Sigmoid colon (tissue), 4 donors: ENCODE measurements around the gene LPCAT1.

Source experiments
- EP300 ChIP-seq, 4 donors: sonication (generic); formaldehyde crosslinking; IDR thresholded peaks; one replicate each; pipeline ENCODE4 v1.6.1; 2017; ENCODE audit warnings: antibody characterized with exemption in 4 of 4
- POLR2A ChIP-seq, 2 donors: fragments of 450-650 bp; IDR thresholded peaks; one replicate each; pipeline ENCODE4 v1.6.1; 2016; ENCODE audit warnings: antibody characterized with exemption in 2 of 2, mild to moderate bottlenecking in 2 of 2, moderate library complexity in 2 of 2
- POLR2AphosphoS5 ChIP-seq, 4 donors: sonication (generic); formaldehyde crosslinking; IDR thresholded peaks; one replicate each; pipeline ENCODE4 v1.6.1; 2017; ENCODE audit warnings: antibody characterized with exemption in 4 of 4
- TF ChIP-seq, protein P1 (sequence below), 4 experiments: fragments of 450-650 bp in 3 of 4; fragments of 200-600 bp in 1 of 4; IDR thresholded peaks; one replicate each; pipeline ENCODE4 v1.5.1; 2016 to 2019; ENCODE audit warnings: antibody characterized with exemption in 4 of 4, mild to moderate bottlenecking in 3 of 4, moderate library complexity in 2 of 4

DNA sequence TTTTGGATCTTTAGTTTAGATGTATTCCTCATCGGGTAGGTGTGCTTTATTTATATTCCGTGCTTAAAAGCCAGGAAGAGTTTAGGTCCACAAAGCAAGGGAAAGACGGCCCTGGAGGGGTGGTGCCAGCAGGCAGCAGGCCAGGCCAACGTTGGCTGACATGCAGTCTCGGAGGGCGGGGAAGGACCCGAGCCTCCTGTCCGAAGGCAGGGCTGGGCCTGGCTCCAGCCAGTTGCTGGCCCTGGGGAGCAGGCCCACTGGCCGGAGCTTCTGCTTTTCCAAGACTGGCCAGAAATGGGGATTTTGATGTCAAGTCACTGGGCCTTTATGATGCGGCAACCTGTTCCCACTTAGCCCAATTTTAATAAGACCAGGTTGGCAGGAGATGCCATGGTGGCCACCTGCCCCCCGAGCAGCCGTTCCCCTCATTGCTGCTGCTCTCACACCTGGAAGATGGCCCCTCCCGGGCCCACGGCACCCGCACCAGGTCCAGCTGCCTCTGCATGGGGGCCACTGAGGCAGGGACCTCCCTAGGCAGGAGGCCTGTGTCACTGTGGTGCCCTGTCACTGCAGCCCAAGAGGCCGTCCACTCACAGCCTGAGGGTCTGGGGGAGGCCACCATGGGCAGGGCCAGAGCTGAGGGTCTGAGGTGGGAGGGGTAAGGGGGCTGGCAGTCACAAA lies 23.2 kb downstream of the LPCAT1 start:
- TF ChIP-seq POLR2A (IDR thresholded peaks at IDR 0.05) (no peak), POLR2AphosphoS5 (IDR thresholded peaks at IDR 0.05) (peak in 2 of 4 donors; percentile 28 to 45), EP300 (IDR thresholded peaks at IDR 0.05) (no peak)
- TF ChIP-seq, protein P1, sequence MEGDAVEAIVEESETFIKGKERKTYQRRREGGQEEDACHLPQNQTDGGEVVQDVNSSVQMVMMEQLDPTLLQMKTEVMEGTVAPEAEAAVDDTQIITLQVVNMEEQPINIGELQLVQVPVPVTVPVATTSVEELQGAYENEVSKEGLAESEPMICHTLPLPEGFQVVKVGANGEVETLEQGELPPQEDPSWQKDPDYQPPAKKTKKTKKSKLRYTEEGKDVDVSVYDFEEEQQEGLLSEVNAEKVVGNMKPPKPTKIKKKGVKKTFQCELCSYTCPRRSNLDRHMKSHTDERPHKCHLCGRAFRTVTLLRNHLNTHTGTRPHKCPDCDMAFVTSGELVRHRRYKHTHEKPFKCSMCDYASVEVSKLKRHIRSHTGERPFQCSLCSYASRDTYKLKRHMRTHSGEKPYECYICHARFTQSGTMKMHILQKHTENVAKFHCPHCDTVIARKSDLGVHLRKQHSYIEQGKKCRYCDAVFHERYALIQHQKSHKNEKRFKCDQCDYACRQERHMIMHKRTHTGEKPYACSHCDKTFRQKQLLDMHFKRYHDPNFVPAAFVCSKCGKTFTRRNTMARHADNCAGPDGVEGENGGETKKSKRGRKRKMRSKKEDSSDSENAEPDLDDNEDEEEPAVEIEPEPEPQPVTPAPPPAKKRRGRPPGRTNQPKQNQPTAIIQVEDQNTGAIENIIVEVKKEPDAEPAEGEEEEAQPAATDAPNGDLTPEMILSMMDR (IDR thresholded peaks at IDR 0.05): no peak
